ENCODE results near the gene NFKBIL1. TPM values are rescaled to one million over a fixed set of nuclear protein-coding genes. Genes with fewer than 3 reads are reported as not detected.
A peak's percentile ranks its signal among the peaks of the same experiment; 100 is the strongest.

The NFKBIL1 gene
- total RNA-seq, 1 donor from 2014 or later, result 13.4 TPM

DNA sequence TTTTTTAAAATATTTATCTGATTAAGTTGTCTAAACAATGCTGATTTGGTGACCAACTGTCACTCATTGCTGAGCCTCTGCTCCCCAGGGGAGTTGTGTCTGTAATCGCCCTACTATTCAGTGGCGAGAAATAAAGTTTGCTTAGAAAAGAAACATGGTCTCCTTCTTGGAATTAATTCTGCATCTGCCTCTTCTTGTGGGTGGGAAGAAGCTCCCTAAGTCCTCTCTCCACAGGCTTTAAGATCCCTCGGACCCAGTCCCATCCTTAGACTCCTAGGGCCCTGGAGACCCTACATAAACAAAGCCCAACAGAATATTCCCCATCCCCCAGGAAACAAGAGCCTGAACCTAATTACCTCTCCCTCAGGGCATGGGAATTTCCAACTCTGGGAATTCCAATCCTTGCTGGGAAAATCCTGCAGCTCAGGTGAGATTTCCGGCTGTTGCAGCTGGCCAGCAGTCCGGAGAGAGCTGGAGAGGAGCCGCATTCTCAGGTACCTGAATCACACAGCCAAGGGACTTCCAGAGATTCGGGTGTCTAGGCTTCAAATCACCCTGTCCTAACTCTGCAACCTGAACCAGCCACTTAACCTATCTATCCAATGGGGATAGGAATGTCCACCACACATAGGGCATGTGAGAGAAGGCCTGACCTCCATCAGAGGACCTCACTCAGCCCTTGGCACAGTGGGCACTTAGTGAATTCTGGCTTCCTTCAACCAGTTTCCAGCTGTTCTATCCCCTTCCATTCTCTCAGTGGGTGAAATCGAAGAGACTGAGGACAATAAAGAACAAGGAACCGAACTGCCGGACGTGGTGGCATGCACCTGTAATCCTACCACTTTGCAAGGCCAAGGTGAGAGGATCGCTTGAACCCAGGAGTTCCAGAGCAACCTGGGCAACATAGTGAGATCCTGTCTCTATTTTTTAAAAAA is 31.0 kb downstream of the NFKBIL1 start:
- DNase-seq (ENCODE audit: low spot score), result no peak
- Mint-ChIP-seq H3K9me3 (ENCODE audit: unreplicated experiment) (no peaks in the 10 kb centered on the region), H3K27ac (ENCODE audit: unreplicated experiment) (no peak overlapping the region), H3K4me3 (ENCODE audit: unreplicated experiment) (no peak overlapping the region), H3K27me3 (ENCODE audit: unreplicated experiment) (peaks cover 11% of the 10 kb centered on the region), H3K4me1 (ENCODE audit: unreplicated experiment) (peaks cover 20% of the 10 kb centered on the region), H3K36me3 (ENCODE audit: low read depth, unreplicated experiment) (no peaks in the 10 kb centered on the region)
- TF ChIP-seq, protein P1, sequence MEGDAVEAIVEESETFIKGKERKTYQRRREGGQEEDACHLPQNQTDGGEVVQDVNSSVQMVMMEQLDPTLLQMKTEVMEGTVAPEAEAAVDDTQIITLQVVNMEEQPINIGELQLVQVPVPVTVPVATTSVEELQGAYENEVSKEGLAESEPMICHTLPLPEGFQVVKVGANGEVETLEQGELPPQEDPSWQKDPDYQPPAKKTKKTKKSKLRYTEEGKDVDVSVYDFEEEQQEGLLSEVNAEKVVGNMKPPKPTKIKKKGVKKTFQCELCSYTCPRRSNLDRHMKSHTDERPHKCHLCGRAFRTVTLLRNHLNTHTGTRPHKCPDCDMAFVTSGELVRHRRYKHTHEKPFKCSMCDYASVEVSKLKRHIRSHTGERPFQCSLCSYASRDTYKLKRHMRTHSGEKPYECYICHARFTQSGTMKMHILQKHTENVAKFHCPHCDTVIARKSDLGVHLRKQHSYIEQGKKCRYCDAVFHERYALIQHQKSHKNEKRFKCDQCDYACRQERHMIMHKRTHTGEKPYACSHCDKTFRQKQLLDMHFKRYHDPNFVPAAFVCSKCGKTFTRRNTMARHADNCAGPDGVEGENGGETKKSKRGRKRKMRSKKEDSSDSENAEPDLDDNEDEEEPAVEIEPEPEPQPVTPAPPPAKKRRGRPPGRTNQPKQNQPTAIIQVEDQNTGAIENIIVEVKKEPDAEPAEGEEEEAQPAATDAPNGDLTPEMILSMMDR (IDR thresholded peaks at IDR 0.05; ENCODE audit: unreplicated experiment), result no peak

DNA sequence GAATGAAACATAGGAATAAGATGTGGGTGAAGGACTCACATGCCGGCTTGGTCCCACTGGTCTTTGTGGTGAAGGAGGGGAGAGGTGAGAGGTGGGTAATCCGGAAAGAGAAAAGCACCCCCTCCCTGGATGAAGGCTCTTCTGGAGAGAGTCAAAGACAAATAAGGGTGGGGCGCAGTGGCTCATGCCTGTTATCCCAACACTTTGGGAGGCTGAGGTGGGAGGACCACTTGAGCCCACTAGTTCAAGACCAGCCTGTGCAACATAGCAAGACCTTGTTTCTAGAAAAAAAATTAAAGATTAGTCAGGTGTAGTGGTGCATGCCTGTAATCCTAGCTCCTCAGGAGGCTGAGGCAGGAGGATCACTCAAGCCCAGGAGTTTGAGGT is 31.7 kb downstream of the NFKBIL1 start:
- Mint-ChIP-seq H3K27ac (ENCODE audit: unreplicated experiment) (no peak overlapping the region), H3K4me1 (ENCODE audit: unreplicated experiment) (peaks cover 15% of the 10 kb centered on the region), H3K36me3 (ENCODE audit: low read depth, unreplicated experiment) (no peaks in the 10 kb centered on the region), H3K27me3 (ENCODE audit: unreplicated experiment) (peaks cover 11% of the 10 kb centered on the region), H3K4me3 (ENCODE audit: unreplicated experiment) (no peak overlapping the region), H3K9me3 (ENCODE audit: unreplicated experiment) (no peaks in the 10 kb centered on the region)
- TF ChIP-seq, protein P1 (IDR thresholded peaks at IDR 0.05; ENCODE audit: unreplicated experiment), result no peak
- DNase-seq (ENCODE audit: low spot score), result no peak

DNA sequence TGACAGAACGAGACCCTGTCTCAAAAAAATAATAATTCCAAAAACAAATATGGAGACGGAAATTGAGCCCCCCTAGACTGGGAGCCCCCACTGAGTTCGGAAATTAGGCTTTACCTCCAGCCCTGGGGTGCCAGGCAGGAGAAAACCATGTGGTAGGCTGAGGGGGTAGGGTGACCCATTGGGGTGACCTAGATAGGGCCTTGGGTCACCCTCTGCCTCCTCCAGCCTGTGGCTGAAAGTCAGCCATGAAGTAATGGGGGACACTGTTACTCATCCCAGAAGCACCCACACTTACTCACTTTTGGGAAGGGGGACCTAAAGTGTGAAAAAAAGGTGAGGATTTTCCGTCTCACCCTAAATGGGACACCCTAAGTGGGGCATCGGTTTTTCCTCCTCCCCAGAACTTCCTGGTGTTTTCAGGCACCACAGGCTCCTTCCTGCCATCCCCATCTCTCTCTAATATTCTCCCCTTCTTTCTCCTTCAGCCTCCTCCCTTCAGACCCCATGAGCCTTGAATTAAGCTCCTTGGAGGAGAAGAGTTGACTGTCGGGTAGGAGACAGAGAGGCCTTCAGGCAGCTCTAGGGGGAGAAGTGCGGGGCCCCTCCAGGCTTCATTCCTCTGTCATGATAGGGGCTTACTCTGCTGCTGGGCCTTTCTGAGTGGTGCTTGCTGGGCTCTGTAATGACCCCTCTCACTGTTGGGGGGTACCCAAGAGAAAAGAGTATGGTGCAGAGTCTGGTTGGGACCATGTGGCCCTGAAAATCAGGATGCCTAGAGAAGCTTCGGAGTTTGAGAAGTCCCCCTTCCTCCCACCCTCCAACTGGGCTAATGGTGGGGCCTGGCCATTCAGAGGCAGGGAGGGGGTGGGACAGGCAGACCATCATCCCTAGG is 32.4 kb downstream of the NFKBIL1 start:
- Mint-ChIP-seq H3K4me1 (ENCODE audit: unreplicated experiment) (peaks cover 12% of the 10 kb centered on the region), H3K27me3 (ENCODE audit: unreplicated experiment) (peaks cover 11% of the 10 kb centered on the region), H3K9me3 (ENCODE audit: unreplicated experiment) (no peaks in the 10 kb centered on the region), H3K36me3 (ENCODE audit: low read depth, unreplicated experiment) (no peaks in the 10 kb centered on the region), H3K27ac (ENCODE audit: unreplicated experiment) (no peak overlapping the region), H3K4me3 (ENCODE audit: unreplicated experiment) (peak overlapping the region; percentile 79)
- no peak for DNase-seq (ENCODE audit: low spot score)
- TF ChIP-seq, protein P1 (IDR thresholded peaks at IDR 0.05; ENCODE audit: unreplicated experiment), result no peak

DNA sequence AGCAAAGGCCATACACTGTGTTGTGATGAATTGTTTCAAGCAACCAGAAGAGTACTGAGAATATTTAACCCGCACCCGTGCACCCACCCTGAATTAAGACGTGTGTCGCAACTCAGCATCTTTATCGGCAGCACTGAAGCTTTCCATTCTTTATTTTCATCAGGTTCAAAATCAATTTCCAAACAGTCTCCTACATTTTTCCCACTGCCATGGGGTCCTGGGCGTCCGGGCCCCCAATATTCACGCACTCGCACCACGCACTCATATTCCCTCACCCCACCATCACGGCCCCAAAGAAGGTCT is 33.0 kb downstream of the NFKBIL1 start:
- Mint-ChIP-seq H3K9me3 (ENCODE audit: unreplicated experiment) (no peaks in the 10 kb centered on the region), H3K4me1 (ENCODE audit: unreplicated experiment) (peaks cover 9% of the 10 kb centered on the region), H3K36me3 (ENCODE audit: low read depth, unreplicated experiment) (no peaks in the 10 kb centered on the region), H3K4me3 (ENCODE audit: unreplicated experiment) (peak overlapping the region; percentile 79), H3K27me3 (ENCODE audit: unreplicated experiment) (peaks cover 11% of the 10 kb centered on the region), H3K27ac (ENCODE audit: unreplicated experiment) (no peak overlapping the region)
- TF ChIP-seq, protein P1 (IDR thresholded peaks at IDR 0.05; ENCODE audit: unreplicated experiment), result no peak
- DNase-seq (ENCODE audit: low spot score), result no peak

Measured in endothelial cell (in vitro differentiated cells).